GM23338 (cell line): ENCODE measurements around the gene FAP. TPM values are rescaled to one million over a fixed set of nuclear protein-coding genes. Genes with fewer than 3 reads are reported as not detected.

Experiments
- ATAC-seq: fragments of 200-7000 bp; cut with Tn5 transposase; 3 replicates; pipeline ENCODE4 v1.9.1; 2020
- DNase-seq: peaks from one replicate; pipeline ENCODE4 v3.0.0-alpha.2; 2015; ENCODE audit warnings: low spot score
- H2AFZ ChIP-seq: fragments of 200-600 bp; sonication (generic); 2 replicates; pipeline ENCODE4 v1.8.0; 2016; ENCODE audit warnings: antibody characterized with exemption, mild to moderate bottlenecking, moderate library complexity
- H3F3A ChIP-seq: fragments of 200-600 bp; sonication (generic); replicated peaks from 2 replicates; pipeline ENCODE4 v1.8.0; 2017; ENCODE audit warnings: antibody characterized with exemption, mixed run types, low read depth
- H3K27ac ChIP-seq: fragments of 200-600 bp; sonication (generic); 2 replicates; pipeline ENCODE4 v1.6.1; 2016; ENCODE audit warnings: low read depth
- H3K27me3 ChIP-seq: fragments of 200-600 bp; sonication (generic); 2 replicates; pipeline ENCODE4 v1.8.0; 2016; ENCODE audit warnings: mild to moderate bottlenecking, mixed run types, moderate library complexity; ENCODE audit not compliant: insufficient read depth
- H3K36me3 ChIP-seq: fragments of 200-600 bp; sonication (generic); 2 replicates; pipeline ENCODE4 v1.8.0; 2016; ENCODE audit warnings: mild to moderate bottlenecking; ENCODE audit not compliant: insufficient read depth
- H3K4me1 ChIP-seq: fragments of 200-600 bp; sonication (generic); 2 replicates; pipeline ENCODE4 v1.8.0; 2016; ENCODE audit warnings: mild to moderate bottlenecking, moderate library complexity; ENCODE audit not compliant: insufficient read depth
- H3K4me2 ChIP-seq: fragments of 200-600 bp; sonication (generic); 2 replicates; pipeline ENCODE4 v1.7.1; 2017; ENCODE audit warnings: mixed run types
- H3K4me3 ChIP-seq: fragments of 200-600 bp; sonication (generic); 2 replicates; pipeline ENCODE4 v1.6.1; 2016; ENCODE audit warnings: mixed run types
- H3K79me2 ChIP-seq: fragments of 200-600 bp; sonication (generic); replicated peaks from 2 replicates; pipeline ENCODE4 v1.8.0; 2017; ENCODE audit warnings: mild to moderate bottlenecking; ENCODE audit not compliant: insufficient read depth
- H3K9me2 ChIP-seq: fragments of 200-600 bp; sonication (generic); 2 replicates; pipeline ENCODE4 v1.8.0; 2017; ENCODE audit not compliant: insufficient read depth
- H4K20me1 ChIP-seq: fragments of 200-600 bp; sonication (generic); replicated peaks from 2 replicates; pipeline ENCODE4 v1.8.0; 2017; ENCODE audit warnings: mild to moderate bottlenecking; ENCODE audit not compliant: insufficient read depth
- H3K27ac Mint-ChIP-seq: 2 replicates; pipeline ENCODE4 v1.8.0; 2020; ENCODE audit warnings: inconsistent platforms, mild to moderate bottlenecking, moderate library complexity, mixed read lengths
- H3K27me3 Mint-ChIP-seq: 3 replicates; pipeline ENCODE4 v1.8.0; 2022; ENCODE audit warnings: low read depth, mild to moderate bottlenecking, moderate library complexity, mixed read lengths, inconsistent platforms; ENCODE audit not compliant: insufficient read depth, poor library complexity
- H3K36me3 Mint-ChIP-seq: 3 replicates; pipeline ENCODE4 v1.8.0; 2021; ENCODE audit warnings: low read depth, mild to moderate bottlenecking, inconsistent platforms, moderate library complexity, mixed read lengths
- H3K4me1 Mint-ChIP-seq: 3 replicates; pipeline ENCODE4 v1.8.0; 2020; ENCODE audit warnings: mild to moderate bottlenecking, inconsistent platforms, mixed read lengths
- H3K4me3 Mint-ChIP-seq: 3 replicates; pipeline ENCODE4 v1.8.0; 2021; ENCODE audit warnings: moderate library complexity, mild to moderate bottlenecking, inconsistent platforms, mixed read lengths
- H3K9me3 Mint-ChIP-seq: 3 replicates; pipeline ENCODE4 v1.8.0; 2020; ENCODE audit warnings: moderate library complexity, mild to moderate bottlenecking, inconsistent platforms, mixed read lengths
- CTCF ChIP-seq, 2 experiments: fragments of 200-600 bp in 1 of 2; sonication (generic) in 1 of 2; conservative IDR thresholded peaks; 2 replicates each; pipeline versions ENCODE4 v1.5.1 to v1.6.1; 2016 to 2017; ENCODE audit warnings: antibody characterized with exemption in 2 of 2, low read depth in 2 of 2, mild to moderate bottlenecking in 2 of 2, moderate library complexity in 1 of 2
- EZH2 ChIP-seq: fragments of 200-600 bp; sonication (generic); IDR thresholded peaks from one replicate; pipeline ENCODE4 v1.8.0; 2017; ENCODE audit warnings: antibody characterized with exemption, mild to moderate bottlenecking, low read depth; ENCODE audit not compliant: unreplicated experiment
- NANOG ChIP-seq: IDR thresholded peaks from 2 replicates; pipeline ENCODE4 v1.6.1; 2016; ENCODE audit warnings: antibody characterized with exemption, borderline replicate concordance
- POLR2AphosphoS5 ChIP-seq: IDR thresholded peaks from 2 replicates; pipeline ENCODE4 v1.6.1; 2016; ENCODE audit warnings: antibody characterized with exemption, low read depth
- REST ChIP-seq: IDR thresholded peaks from one replicate; pipeline ENCODE4 v1.6.1; 2018; ENCODE audit warnings: antibody characterized with exemption; ENCODE audit not compliant: unreplicated experiment
- ZNF114 ChIP-seq: fragments of 250-450 bp; sonication (Bioruptor Pico); IDR thresholded peaks from 2 replicates; pipeline ENCODE4 v1.5.0; 2020; ENCODE audit warnings: mild to moderate bottlenecking, moderate library complexity
- ZNF331 ChIP-seq: fragments of 250-450 bp; sonication (Bioruptor Pico); IDR thresholded peaks from 2 replicates; pipeline ENCODE4 v1.5.0; 2020; ENCODE audit warnings: low read depth, mild to moderate bottlenecking, moderate library complexity
- polyA plus RNA-seq: library from polyadenylated mRNA; unstranded; fragments of >200 nt; fragmentation: Nextera tagmentation; extraction: Ambion mirVana; gene quantifications from 2 replicates; pipeline ENCODE4 v1.2.1, GENCODE V29; 2016
- total RNA-seq: library from RNA; depleted of rRNA; stranded (reverse); fragments of >200 nt; shearing (Covaris generic); gene quantifications from 2 replicates; pipeline ENCODE4 v1.2.3, GENCODE V29; 2014

Gene FAP
- total and polyA plus RNA-seq, 2 experiments from 2014 or later = not detected

DNA sequence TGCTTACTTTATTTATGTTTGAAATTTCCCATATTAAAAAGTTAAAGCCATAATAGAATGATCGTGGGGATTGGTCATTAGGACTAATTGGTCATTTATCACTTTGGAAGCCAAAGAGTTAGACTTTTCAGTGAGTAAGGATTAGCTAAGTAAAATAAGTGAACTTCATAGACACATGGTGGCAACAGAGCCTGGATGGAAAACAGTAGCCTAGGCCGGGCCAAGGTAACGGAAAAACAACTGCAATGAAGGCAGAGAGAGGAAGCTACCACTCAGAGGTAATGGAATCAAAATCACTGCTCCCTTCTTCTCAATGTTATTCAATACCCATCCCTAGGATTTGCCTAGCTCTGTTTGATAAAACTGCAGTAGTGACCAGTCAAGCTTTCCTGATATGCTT, 87.1 kb downstream of the FAP start:
- Mint-ChIP-seq H3K9me3 (no peaks in the 10 kb centered on the region), H3K4me3 (no peak overlapping the region), H3K36me3 (no peaks in the 10 kb centered on the region), H3K4me1 (no peaks in the 10 kb centered on the region), H3K27me3 (no peaks in the 10 kb centered on the region), H3K27ac (no peak overlapping the region)
- Histone ChIP-seq H3K4me1 (no peaks in the 10 kb centered on the region), H3K27me3 (no peaks in the 10 kb centered on the region), H3F3A (no peaks in the 10 kb centered on the region), H3K4me2 (no peak overlapping the region), H3K9me2 (no peaks in the 10 kb centered on the region), H3K36me3 (no peaks in the 10 kb centered on the region), H4K20me1 (no peaks in the 10 kb centered on the region), H2AFZ (no peak overlapping the region; the same call in 1 of the 2 replicates), H3K4me3 (no peak overlapping the region), H3K27ac (no peak overlapping the region), H3K79me2 (no peaks in the 10 kb centered on the region)
- no peak for DNase-seq
- no peak for TF ChIP-seq NANOG
- no peak for TF ChIP-seq POLR2AphosphoS5
- no peak for TF ChIP-seq ZNF114
- no peak for TF ChIP-seq EZH2
- no peak for ATAC-seq

DNA sequence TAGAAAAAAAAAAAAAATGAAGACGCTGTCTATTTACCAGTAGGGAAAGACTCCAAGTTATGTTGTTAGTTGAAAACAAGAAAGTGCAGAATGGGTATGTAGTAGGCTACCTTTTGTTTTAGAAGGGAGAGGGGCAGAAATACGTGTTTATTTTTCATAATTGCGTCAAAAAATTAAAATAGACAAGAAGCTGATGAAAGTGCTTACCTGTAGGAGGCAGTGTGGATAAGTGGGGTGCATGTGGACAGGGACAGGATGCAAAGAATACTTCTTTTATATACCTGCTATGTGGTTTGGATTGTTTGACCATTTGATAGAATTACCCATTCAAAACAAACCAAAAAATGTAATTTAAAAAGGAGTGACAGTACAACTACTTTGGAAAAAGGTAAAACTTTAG, 88.2 kb downstream of the FAP start:
- Histone ChIP-seq H3K4me3 (no peak overlapping the region), H3K4me2 (no peak overlapping the region), H3K36me3 (no peaks in the 10 kb centered on the region), H3F3A (no peaks in the 10 kb centered on the region), H3K9me2 (no peaks in the 10 kb centered on the region), H3K79me2 (no peaks in the 10 kb centered on the region), H3K27me3 (no peaks in the 10 kb centered on the region), H2AFZ (no peak overlapping the region), H3K4me1 (no peaks in the 10 kb centered on the region), H4K20me1 (no peaks in the 10 kb centered on the region), H3K27ac (no peak overlapping the region)
- ATAC-seq (no peak), DNase-seq (no peak)
- no peak overlapping the region for H3K4me3 Mint-ChIP-seq
- H3K4me1 Mint-ChIP-seq = peaks cover 3% of the 10 kb centered on the region; the same call in 2 of the 3 replicates
- no peaks in the 10 kb centered on the region for H3K36me3 Mint-ChIP-seq
- no peaks in the 10 kb centered on the region for H3K27me3 Mint-ChIP-seq
- no peaks in the 10 kb centered on the region for H3K9me3 Mint-ChIP-seq
- no peak for TF ChIP-seq ZNF114
- no peak for TF ChIP-seq ZNF331 (CRISPR knock-in tag)
- TF ChIP-seq CTCF (conservative IDR thresholded peaks at IDR 0.05; ENCODE audit: low read depth in 2 of 2) = peak; percentile 44 to 54; a peak in 3 of 4 replicates
- no peak for TF ChIP-seq REST
- no peak overlapping the region for H3K27ac Mint-ChIP-seq
